B cell (primary cell): ENCODE results near the gene MAN1A1. TPM values are rescaled to one million over a fixed set of nuclear protein-coding genes. Genes with fewer than 3 reads are reported as not detected.

Experiments used
- ATAC-seq: fragments of 200-7000 bp; cut with Tn5 transposase; one replicate; pipeline ENCODE4 v1.10.0; 2021; ENCODE audit warnings: low read depth, mild to moderate bottlenecking, moderate number of reproducible peaks, moderate library complexity
- CTCF ChIA-PET: fragments of 350-600 bp; sonication (Branson Sonifier 250); formaldehyde crosslinking; loops from one replicate; lab custom pipeline; 2021; ENCODE audit warnings: antibody characterized with exemption, inconsistent platforms; lab: Charles Lee
- POLR2A ChIA-PET: fragments of 350-600 bp; sonication (Branson Sonifier 250); formaldehyde crosslinking; loops from one replicate; lab custom pipeline; 2021; ENCODE audit warnings: antibody characterized with exemption; lab: Charles Lee
- DNase-seq: peaks from one replicate; pipeline ENCODE4 v3.0.0; 2013
- H2AFZ ChIP-seq: 2 replicates; pipeline ENCODE4 v1.6.1; 2012; ENCODE audit warnings: mild to moderate bottlenecking, low read depth, low read length; ENCODE audit not compliant: insufficient read depth, poor library complexity, severe bottlenecking
- H3K27ac ChIP-seq, 2 donors: 1 replicate in 1 of 2; 2 replicates in 1 of 2; pipeline ENCODE4 v1.5.1; 2012 to 2013; ENCODE audit warnings: low read length in 2 of 2, mild to moderate bottlenecking in 2 of 2, moderate library complexity in 1 of 2
- H3K27me3 ChIP-seq, 4 experiments: fragments of 200-600 bp in 1 of 4; sonication (generic) in 1 of 4; replicated peaks in 1 of 4; 1 replicate in 2 of 4; 2 replicates in 2 of 4; pipeline versions ENCODE4 v1.6.1 to v1.7.0; 2013 to 2016; ENCODE audit warnings: low read length in 3 of 4, mild to moderate bottlenecking in 2 of 4, mixed read lengths in 1 of 4, moderate library complexity in 1 of 4; ENCODE audit not compliant: insufficient read depth in 4 of 4, control insufficient read depth in 3 of 4; ENCODE audit errors: control extremely low read depth in 1 of 4
- H3K36me3 ChIP-seq, 2 experiments: replicated peaks in 1 of 2; 1 replicate in 1 of 2; 2 replicates in 1 of 2; pipeline versions ENCODE4 v1.6.1 to v1.7.1; 2013; ENCODE audit warnings: low read length in 1 of 2; ENCODE audit not compliant: insufficient read depth in 2 of 2, control insufficient read depth in 1 of 2; ENCODE audit errors: control extremely low read depth in 1 of 2, extremely low read depth in 1 of 2
- H3K4me1 ChIP-seq, 2 donors: fragments of 200-600 bp in 1 of 2; sonication (generic) in 1 of 2; 1 replicate in 1 of 2; 2 replicates in 1 of 2; pipeline versions ENCODE4 v1.5.1 to v1.6.1; 2013 to 2017; ENCODE audit warnings: low read length in 2 of 2; ENCODE audit not compliant: control insufficient read depth in 2 of 2, insufficient read depth in 2 of 2
- H3K4me2 ChIP-seq: replicated peaks from 2 replicates; pipeline ENCODE3; 2012; ENCODE audit warnings: mild to moderate bottlenecking, low read depth, low read length; ENCODE audit not compliant: poor library complexity, severe bottlenecking
- H3K4me3 ChIP-seq, 5 experiments: fragments of 200-600 bp in 1 of 5; sonication (generic) in 1 of 5; 1 replicate in 3 of 5; 2 replicates in 2 of 5; pipeline versions ENCODE4 v1.5.1 to v1.7.0; 2011 to 2016; ENCODE audit warnings: low read length in 4 of 5, mild to moderate bottlenecking in 4 of 5, low read depth in 2 of 5, control low read depth in 1 of 5, moderate library complexity in 1 of 5; ENCODE audit not compliant: insufficient read depth in 1 of 5; ENCODE audit errors: control extremely low read depth in 1 of 5, extremely low read depth in 1 of 5
- H3K79me2 ChIP-seq: fragments of 200-600 bp; sonication (generic); one replicate; pipeline ENCODE4 v1.6.0; 2016; ENCODE audit warnings: low read length; ENCODE audit not compliant: control insufficient read depth, insufficient read depth
- H3K9ac ChIP-seq: fragments of 200-600 bp; sonication (generic); 2 replicates; pipeline ENCODE4 v1.6.1; 2017; ENCODE audit warnings: mild to moderate bottlenecking, low read length, moderate library complexity
- H3K9me3 ChIP-seq, 3 donors: one replicate each; pipeline versions ENCODE4 v1.6.1 to v1.7.1; 2013; ENCODE audit warnings: low read length in 2 of 3; ENCODE audit not compliant: control insufficient read depth in 2 of 3, insufficient read depth in 1 of 3; ENCODE audit errors: control extremely low read depth in 1 of 3
- H4K20me1 ChIP-seq: 2 replicates; pipeline ENCODE4 v1.6.0; 2012; ENCODE audit warnings: mild to moderate bottlenecking, low read length; ENCODE audit not compliant: insufficient read depth, control insufficient read depth, poor library complexity, severe bottlenecking
- H3K27ac Mint-ChIP-seq: one replicate; pipeline ENCODE4 v1.8.0; 2021; ENCODE audit warnings: mixed read lengths
- H3K27me3 Mint-ChIP-seq: one replicate; pipeline ENCODE4 v1.8.0; 2021; ENCODE audit warnings: mixed read lengths
- H3K4me1 Mint-ChIP-seq: one replicate; pipeline ENCODE4 v1.8.0; 2021; ENCODE audit warnings: mixed read lengths
- H3K4me3 Mint-ChIP-seq: one replicate; pipeline ENCODE4 v1.8.0; 2021; ENCODE audit warnings: mixed read lengths
- H3K9me3 Mint-ChIP-seq: one replicate; pipeline ENCODE4 v1.8.0; 2022; ENCODE audit warnings: mixed read lengths; ENCODE audit not compliant: insufficient read depth
- EZH2 ChIP-seq: IDR thresholded peaks from 2 replicates; pipeline ENCODE4 v1.6.1; 2012; ENCODE audit warnings: borderline replicate concordance, low read depth, mild to moderate bottlenecking, moderate library complexity, low read length; ENCODE audit not compliant: insufficient read depth, poor library complexity, severe bottlenecking
- WGBS: methylation state at CpG from one replicate; pipeline ENCODE4 v1.1.5; 2013; ENCODE audit warnings: missing lambda C conversion rate; ENCODE audit not compliant: insufficient coverage; 5-methylcytosine and 5-hydroxymethylcytosine counted together
- intact Hi-C: fragments of 100-400 bp; cut with micrococcal nuclease; formaldehyde crosslinking; loops from one replicate; pipeline ENCODE4 v1.10.0; 2022
- polyA plus RNA-seq: library from polyadenylated mRNA; depleted of rRNA; stranded (reverse); fragments of >200 nt; gene quantifications from 2 replicates; pipeline ENCODE4 v1.2.3, GENCODE V29; 2012
- total RNA-seq, 2 donors: library from RNA; stranded (reverse); fragments of 120-200 nt in 1 of 2; gene quantifications; 1 replicate in 1 of 2; 2 replicates in 1 of 2; pipeline versions ENCODE4 v1.2.3 to v1.2.4, GENCODE V29; 2013 to 2022
- TF ChIP-seq, protein P1 (sequence below): fragments of 200-600 bp; IDR thresholded peaks from one replicate; pipeline ENCODE4 v1.8.0; 2022; ENCODE audit warnings: antibody characterized with exemption, mild to moderate bottlenecking

Gene MAN1A1
- total and polyA plus RNA-seq, 2 donors (not counting 1 experiment from before 2014, with no cell fraction given), result 5.1 to 31.7 TPM

DNA sequence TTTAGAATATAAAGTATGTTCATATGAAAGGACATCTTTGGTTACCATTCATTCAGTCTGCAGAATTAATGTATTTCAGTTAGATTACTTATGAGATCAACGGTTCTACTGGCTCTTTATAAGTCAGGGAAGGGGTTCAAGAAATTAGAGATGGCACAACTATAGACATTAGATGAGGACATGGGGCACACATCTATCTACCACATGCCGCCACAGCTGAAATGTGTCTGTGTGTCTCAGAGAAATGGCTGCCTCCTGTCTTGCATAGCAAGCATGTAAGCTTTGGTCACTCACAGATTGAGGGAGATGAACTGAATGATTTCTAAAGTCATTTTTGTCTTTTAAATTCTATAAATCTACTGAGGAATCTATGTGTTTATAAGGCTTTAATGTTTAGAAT lies 142.2 kb downstream of the MAN1A1 start:
- CTCF ChIA-PET, result no interaction called here
- POLR2A ChIA-PET, result no interaction called here

DNA sequence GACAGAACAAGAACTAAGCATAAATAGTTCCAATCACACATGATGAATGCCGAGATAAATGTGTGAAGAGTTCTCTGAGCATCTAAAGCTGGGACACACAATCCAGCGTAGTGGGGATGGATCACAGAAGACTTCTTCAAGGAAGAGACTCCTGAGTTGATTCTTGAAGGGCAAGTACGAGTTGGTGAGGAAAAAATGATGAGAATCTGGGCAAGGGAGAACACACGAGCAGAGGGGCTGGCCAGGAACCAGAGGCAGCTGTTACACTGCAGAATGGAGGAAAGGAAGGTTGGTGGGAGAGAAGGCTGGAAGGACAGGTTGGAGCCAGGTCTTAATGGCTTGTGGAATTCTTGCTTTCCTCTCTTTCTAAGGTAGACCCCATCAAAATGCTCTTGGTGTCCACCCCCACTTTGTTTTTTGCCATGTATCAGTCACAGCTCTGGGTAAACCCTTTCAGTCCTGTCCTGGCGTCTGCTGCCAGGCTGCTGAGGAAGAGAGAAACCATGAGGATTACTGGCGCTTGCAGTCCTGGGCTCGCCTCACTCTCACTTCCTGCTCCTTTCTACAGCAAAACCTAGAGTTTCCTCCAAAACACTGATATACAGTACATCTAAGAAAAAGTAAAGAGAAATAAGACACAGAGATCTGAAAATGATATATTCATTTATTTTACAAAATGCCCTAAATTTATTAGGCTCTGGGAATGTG lies 143.5 kb downstream of the MAN1A1 start:
- Histone ChIP-seq H3K27ac (no peak overlapping the region), H3K9ac (no peak overlapping the region), H3K4me1 (peaks cover 3 to 10% of the 10 kb centered on the region in 2 donors), H3K36me3 (peaks cover 0 to 17% of the 10 kb centered on the region in 2 experiments), H3K4me3 (no peak overlapping the region), H4K20me1 (no peaks in the 10 kb centered on the region), H3K4me2 (peak overlapping the region; percentile 18), H3K27me3 (no peaks in the 10 kb centered on the region), H3K79me2 (no peaks in the 10 kb centered on the region), H2AFZ (no peak overlapping the region), H3K9me3 (no peaks in the 10 kb centered on the region)
- no peaks in the 10 kb centered on the region for H3K27me3 Mint-ChIP-seq
- TF ChIP-seq, protein P1, sequence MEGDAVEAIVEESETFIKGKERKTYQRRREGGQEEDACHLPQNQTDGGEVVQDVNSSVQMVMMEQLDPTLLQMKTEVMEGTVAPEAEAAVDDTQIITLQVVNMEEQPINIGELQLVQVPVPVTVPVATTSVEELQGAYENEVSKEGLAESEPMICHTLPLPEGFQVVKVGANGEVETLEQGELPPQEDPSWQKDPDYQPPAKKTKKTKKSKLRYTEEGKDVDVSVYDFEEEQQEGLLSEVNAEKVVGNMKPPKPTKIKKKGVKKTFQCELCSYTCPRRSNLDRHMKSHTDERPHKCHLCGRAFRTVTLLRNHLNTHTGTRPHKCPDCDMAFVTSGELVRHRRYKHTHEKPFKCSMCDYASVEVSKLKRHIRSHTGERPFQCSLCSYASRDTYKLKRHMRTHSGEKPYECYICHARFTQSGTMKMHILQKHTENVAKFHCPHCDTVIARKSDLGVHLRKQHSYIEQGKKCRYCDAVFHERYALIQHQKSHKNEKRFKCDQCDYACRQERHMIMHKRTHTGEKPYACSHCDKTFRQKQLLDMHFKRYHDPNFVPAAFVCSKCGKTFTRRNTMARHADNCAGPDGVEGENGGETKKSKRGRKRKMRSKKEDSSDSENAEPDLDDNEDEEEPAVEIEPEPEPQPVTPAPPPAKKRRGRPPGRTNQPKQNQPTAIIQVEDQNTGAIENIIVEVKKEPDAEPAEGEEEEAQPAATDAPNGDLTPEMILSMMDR, result no peak
- no peak for TF ChIP-seq EZH2
- ChIA-PET POLR2A (no interaction called here), CTCF (no interaction called here)
- ATAC-seq (no peak), DNase-seq (no peak)
- H3K27ac Mint-ChIP-seq, result no peak overlapping the region
- no peak overlapping the region for H3K4me3 Mint-ChIP-seq
- WGBS, result 72% methylated on average over 4 of the region's 7 CpGs
- no peaks in the 10 kb centered on the region for H3K9me3 Mint-ChIP-seq
- intact Hi-C loops, result no loop called here
- peaks cover 19% of the 10 kb centered on the region for H3K4me1 Mint-ChIP-seq

More for the DNA sequence above, 142.2 kb downstream of the MAN1A1 start:
- TF ChIP-seq, protein P1, result no peak
- no peak for TF ChIP-seq EZH2
- DNase-seq, result no peak
- Histone ChIP-seq H3K4me1 (peaks cover 3 to 10% of the 10 kb centered on the region in 2 donors), H3K36me3 (peaks cover 0 to 17% of the 10 kb centered on the region in 2 experiments), H3K4me3 (no peak overlapping the region), H3K27ac (no peak overlapping the region), H3K4me2 (no peak overlapping the region), H3K79me2 (no peaks in the 10 kb centered on the region), H2AFZ (no peak overlapping the region), H4K20me1 (no peaks in the 10 kb centered on the region), H3K9me3 (no peaks in the 10 kb centered on the region), H3K27me3 (no peaks in the 10 kb centered on the region), H3K9ac (no peak overlapping the region)
- H3K27ac Mint-ChIP-seq, result no peak overlapping the region
- WGBS, result no CpG with 5 or more reads among the region's 2 CpGs
- intact Hi-C loops, result no loop called here
- peaks cover 19% of the 10 kb centered on the region for H3K4me1 Mint-ChIP-seq
- H3K9me3 Mint-ChIP-seq, result no peaks in the 10 kb centered on the region
- ATAC-seq, result no peak
- no peaks in the 10 kb centered on the region for H3K27me3 Mint-ChIP-seq
- H3K4me3 Mint-ChIP-seq, result no peak overlapping the region
